KOPT-K1 (cell line): ENCODE data around the gene MPRIP.
"Not testable (repeated sequence)": the region's sequence is repeated elsewhere in the genome, so short reads cannot be mapped to it uniquely, and the experiment has no call there.

Source experiments
- H3K27ac ChIP-seq: fragments of 200-600 bp; sonication (generic); 2 replicates; pipeline ENCODE4 v1.5.1; 2016; ENCODE audit warnings: antibody characterized with exemption, mild to moderate bottlenecking, low read depth, low read length; ENCODE audit not compliant: poor library complexity, severe bottlenecking
- H3K36me3 ChIP-seq: fragments of 200-600 bp; sonication (generic); 2 replicates; pipeline ENCODE4 v1.5.1; 2017; ENCODE audit warnings: antibody characterized with exemption, mild to moderate bottlenecking, low read length, moderate library complexity; ENCODE audit not compliant: insufficient read depth
- H3K9me3 ChIP-seq: fragments of 200-600 bp; sonication (generic); 2 replicates; pipeline ENCODE4 v1.5.1; 2017; ENCODE audit warnings: antibody characterized with exemption, low read length, mild to moderate bottlenecking; ENCODE audit not compliant: insufficient read depth, poor library complexity, severe bottlenecking

Gene MPRIP

GRCh38 chr17:17042384-17042736 is at the start of gene MPRIP:
TSS of gene MPRIP (plus strand) at chr17:17042457. CDS start at chr17:17042849, 392 bp downstream.
- peak within 1 kb of the TSS; percentile 62 for H3K27ac ChIP-seq
- H3K9me3 ChIP-seq: no peaks in the 10 kb centered on the region
- peaks cover 5% of the 10 kb centered on the region; the same call in 1 of the 2 replicates for H3K36me3 ChIP-seq

- H3K36me3 ChIP-seq: no peaks in the 10 kb centered on the region
- H3K27ac ChIP-seq: no peak overlapping the region
- H3K9me3 ChIP-seq: no peaks in the 10 kb centered on the region
Observed at GRCh38 chr17:16994631-16995030, 47.6 kb upstream of the MPRIP start.

GRCh38 chr17:16995930-16996329 is 46.3 kb upstream of the MPRIP start:
- no peak overlapping the region for H3K27ac ChIP-seq
- H3K36me3 ChIP-seq: no peaks in the 10 kb centered on the region
- no peaks in the 10 kb centered on the region for H3K9me3 ChIP-seq

GRCh38 chr17:16996726-16997125 is 45.5 kb upstream of the MPRIP start:
- H3K27ac ChIP-seq, H3K9me3 ChIP-seq, H3K36me3 ChIP-seq: not testable (repeated sequence)

- Histone ChIP-seq H3K27ac (no peak overlapping the region), H3K36me3 (no peaks in the 10 kb centered on the region), H3K9me3 (no peaks in the 10 kb centered on the region)
Observed at GRCh38 chr17:16997514-16998429, 44.5 kb upstream of the MPRIP start.

GRCh38 chr17:16999931-17000625 is 42.2 kb upstream of the MPRIP start:
- H3K36me3 ChIP-seq: no peaks in the 10 kb centered on the region
- no peaks in the 10 kb centered on the region for H3K9me3 ChIP-seq
- no peak overlapping the region for H3K27ac ChIP-seq

GRCh38 chr17:17001076-17001777 is 41.0 kb upstream of the MPRIP start:
- H3K9me3 ChIP-seq: no peaks in the 10 kb centered on the region
- H3K36me3 ChIP-seq: no peaks in the 10 kb centered on the region
- H3K27ac ChIP-seq: no peak overlapping the region

GRCh38 chr17:17001874-17002520 is 40.3 kb upstream of the MPRIP start:
- no peaks in the 10 kb centered on the region for H3K9me3 ChIP-seq
- no peak overlapping the region for H3K27ac ChIP-seq
- H3K36me3 ChIP-seq: no peaks in the 10 kb centered on the region

- H3K9me3 ChIP-seq, H3K27ac ChIP-seq, H3K36me3 ChIP-seq: not testable (repeated sequence)
Observed at GRCh38 chr17:17002731-17003715, 39.2 kb upstream of the MPRIP start.

GRCh38 chr17:17004251-17004996 is 37.8 kb upstream of the MPRIP start:
- Histone ChIP-seq H3K9me3 (no peaks in the 10 kb centered on the region), H3K36me3 (no peaks in the 10 kb centered on the region), H3K27ac (no peak overlapping the region)

GRCh38 chr17:17004997-17005614 is 37.2 kb upstream of the MPRIP start:
- not testable (repeated sequence) for H3K9me3 ChIP-seq

GRCh38 chr17:17007891-17008290 is 34.4 kb upstream of the MPRIP start:
- not testable (repeated sequence) for H3K9me3 ChIP-seq, H3K27ac ChIP-seq, H3K36me3 ChIP-seq

More at GRCh38 chr17:17004997-17005614, 37.2 kb upstream of the MPRIP start:
- not testable (repeated sequence) for H3K36me3 ChIP-seq, H3K27ac ChIP-seq
